ENCODE data around the gene MYBPHL. TPM values are rescaled to one million over a fixed set of nuclear protein-coding genes. Genes with fewer than 3 reads are reported as not detected.
A peak's percentile ranks its signal among the peaks of the same experiment; 100 is the strongest.
"Not testable (repeated sequence)": the region's sequence is repeated elsewhere in the genome, so short reads cannot be mapped to it uniquely, and the experiment has no call there.

MYBPHL gene
- total RNA-seq, 1 donor from 2014 or later, result not detected

- H3K36me3 Mint-ChIP-seq (ENCODE audit: low read depth, unreplicated experiment), result no peaks in the 10 kb centered on the region
- H3K27me3 Mint-ChIP-seq (ENCODE audit: unreplicated experiment), result peaks cover 3% of the 10 kb centered on the region
- H3K4me1 Mint-ChIP-seq (ENCODE audit: unreplicated experiment), result no peaks in the 10 kb centered on the region
- no peak for DNase-seq (ENCODE audit: low spot score)
- TF ChIP-seq CTCF (IDR thresholded peaks at IDR 0.05; ENCODE audit: unreplicated experiment), result no peak
- no peak overlapping the region for H3K4me3 Mint-ChIP-seq (ENCODE audit: unreplicated experiment)
- no peaks in the 10 kb centered on the region for H3K9me3 Mint-ChIP-seq (ENCODE audit: unreplicated experiment)
- H3K27ac Mint-ChIP-seq (ENCODE audit: unreplicated experiment), result no peak overlapping the region
These were observed 16.7 kb downstream of the MYBPHL start for GRCh38 chr1:109290137-109290536.

GRCh38 chr1:109286762-109287161 lies 20.0 kb downstream of the MYBPHL start:
- H3K4me1 Mint-ChIP-seq (ENCODE audit: unreplicated experiment), result peaks cover 15% of the 10 kb centered on the region
- not testable (repeated sequence) for DNase-seq (ENCODE audit: low spot score); H3K4me3 Mint-ChIP-seq (ENCODE audit: unreplicated experiment); H3K27me3 Mint-ChIP-seq (ENCODE audit: unreplicated experiment); H3K27ac Mint-ChIP-seq (ENCODE audit: unreplicated experiment); H3K9me3 Mint-ChIP-seq (ENCODE audit: unreplicated experiment); H3K36me3 Mint-ChIP-seq (ENCODE audit: low read depth, unreplicated experiment)

GRCh38 chr1:109283748-109284600 lies 22.8 kb downstream of the MYBPHL start:
- peaks cover 15% of the 10 kb centered on the region for H3K4me1 Mint-ChIP-seq (ENCODE audit: unreplicated experiment)
- TF ChIP-seq CTCF (IDR thresholded peaks at IDR 0.05; ENCODE audit: unreplicated experiment), result no peak
- no peak for DNase-seq (ENCODE audit: low spot score)
- H3K9me3 Mint-ChIP-seq (ENCODE audit: unreplicated experiment), result no peaks in the 10 kb centered on the region
- H3K27me3 Mint-ChIP-seq (ENCODE audit: unreplicated experiment), result peaks cover 6% of the 10 kb centered on the region
- H3K36me3 Mint-ChIP-seq (ENCODE audit: low read depth, unreplicated experiment), result peaks cover 9% of the 10 kb centered on the region
- peak overlapping the region; percentile 48 for H3K27ac Mint-ChIP-seq (ENCODE audit: unreplicated experiment)
- peak overlapping the region; percentile 99 for H3K4me3 Mint-ChIP-seq (ENCODE audit: unreplicated experiment)

- H3K9me3 Mint-ChIP-seq (ENCODE audit: unreplicated experiment), result no peaks in the 10 kb centered on the region
- peaks cover 9% of the 10 kb centered on the region for H3K36me3 Mint-ChIP-seq (ENCODE audit: low read depth, unreplicated experiment)
- DNase-seq (ENCODE audit: low spot score), result peak; percentile 89
- H3K27me3 Mint-ChIP-seq (ENCODE audit: unreplicated experiment), result peaks cover 6% of the 10 kb centered on the region
- TF ChIP-seq CTCF (IDR thresholded peaks at IDR 0.05; ENCODE audit: unreplicated experiment), result no peak
- H3K4me3 Mint-ChIP-seq (ENCODE audit: unreplicated experiment), result peak within 1 kb of the TSS; percentile 99
- H3K27ac Mint-ChIP-seq (ENCODE audit: unreplicated experiment), result peak within 1 kb of the TSS; percentile 48
- peaks cover 15% of the 10 kb centered on the region for H3K4me1 Mint-ChIP-seq (ENCODE audit: unreplicated experiment)
These were observed 23.7 kb downstream of the MYBPHL start, which contains the start of gene PSRC1 for GRCh38 chr1:109282952-109283747. PSRC1 (minus strand) TSS chr1:109283145.

GRCh38 chr1:109282497-109282951 lies 24.3 kb downstream of the MYBPHL start:
- TF ChIP-seq CTCF (IDR thresholded peaks at IDR 0.05; ENCODE audit: unreplicated experiment), result no peak
- Mint-ChIP-seq H3K27ac (ENCODE audit: unreplicated experiment) (no peak overlapping the region), H3K36me3 (ENCODE audit: low read depth, unreplicated experiment) (peaks cover 9% of the 10 kb centered on the region), H3K9me3 (ENCODE audit: unreplicated experiment) (no peaks in the 10 kb centered on the region), H3K27me3 (ENCODE audit: unreplicated experiment) (peaks cover 6% of the 10 kb centered on the region), H3K4me1 (ENCODE audit: unreplicated experiment) (peaks cover 15% of the 10 kb centered on the region), H3K4me3 (ENCODE audit: unreplicated experiment) (peak overlapping the region; percentile 99)
- no peak for DNase-seq (ENCODE audit: low spot score)
